H1 (cell line): ENCODE measurements around the gene GDF9.

ENCODE experiments used
- ASH2L ChIP-seq: fragments of 200-600, 300-600 bp; sonication (generic); IDR thresholded peaks from one replicate; pipeline ENCODE4 v1.7.1; 2017; ENCODE audit warnings: low read length
- CHD1 ChIP-seq: IDR thresholded peaks from 2 replicates; pipeline ENCODE4 v1.6.1; 2012; ENCODE audit warnings: low read depth, low read length, improper control_type of control experiment
- KDM1A ChIP-seq: fragments of 200-600, 300-600 bp; sonication (generic); IDR thresholded peaks from 2 replicates; pipeline ENCODE4 v1.7.1; 2016; ENCODE audit warnings: mild to moderate bottlenecking, low read length, borderline replicate concordance
- POLR2AphosphoS5 ChIP-seq: IDR thresholded peaks from 2 replicates; pipeline ENCODE4 v1.6.1; 2011; ENCODE audit warnings: low read depth, low read length
- RAD21 ChIP-seq, 2 experiments: IDR thresholded peaks in 1 of 2; conservative IDR thresholded peaks in 1 of 2; 2 replicates each; pipeline ENCODE4 v1.6.1; 2011; ENCODE audit warnings: low read depth in 2 of 2, low read length in 2 of 2, improper control_type of control experiment in 1 of 2, inconsistent platforms in 1 of 2, mild to moderate bottlenecking in 1 of 2, moderate library complexity in 1 of 2
- RFX5 ChIP-seq: IDR thresholded peaks from 2 replicates; pipeline ENCODE4 v1.6.1; 2011; ENCODE audit warnings: low read depth, low read length, improper control_type of control experiment, borderline replicate concordance
- SP4 ChIP-seq: IDR thresholded peaks from 2 replicates; pipeline ENCODE4 v1.6.1; 2012; ENCODE audit warnings: low read length, inconsistent platforms
- SUZ12 ChIP-seq: fragments of 200-600 bp; sonication (generic); IDR thresholded peaks from 2 replicates; pipeline ENCODE4 v1.6.1; 2012; ENCODE audit warnings: mild to moderate bottlenecking, inconsistent platforms, low read length, moderate library complexity, mixed read lengths
- TAF7 ChIP-seq: optimal IDR thresholded peaks from 2 replicates; pipeline ENCODE3; 2011; ENCODE audit warnings: low read depth, mild to moderate bottlenecking, inconsistent platforms, low read length, moderate library complexity, borderline replicate concordance
- TBP ChIP-seq: IDR thresholded peaks from 2 replicates; pipeline ENCODE4 v1.6.1; 2011; ENCODE audit warnings: low read depth, low read length, improper control_type of control experiment
- ZNF274 ChIP-seq: IDR thresholded peaks from 2 replicates; pipeline ENCODE4 v1.7.0; 2012; ENCODE audit warnings: low read length, borderline replicate concordance; ENCODE audit errors: extremely low read depth
- TF ChIP-seq, protein P1 (sequence below): IDR thresholded peaks from 2 replicates; pipeline ENCODE4 v1.6.1; 2011; ENCODE audit warnings: low read depth, mild to moderate bottlenecking, low read length; ENCODE audit not compliant: insufficient read depth
- TF ChIP-seq, protein P2 (sequence below), 3 experiments: IDR thresholded peaks; 1 replicate in 2 of 3; 2 replicates in 1 of 3; pipeline versions ENCODE4 v1.5.1 to v1.6.1; 2011; ENCODE audit warnings: low read length in 3 of 3, mild to moderate bottlenecking in 3 of 3, inconsistent platforms in 2 of 3, low read depth in 1 of 3, moderate library complexity in 1 of 3; ENCODE audit not compliant: insufficient read depth in 1 of 3; ENCODE audit errors: control extremely low read depth in 1 of 3
- TF ChIP-seq, protein P3 (sequence below): IDR thresholded peaks from 2 replicates; pipeline ENCODE4 v1.6.1; 2012; ENCODE audit warnings: low read length, inconsistent platforms

- TF ChIP-seq, protein P1, sequence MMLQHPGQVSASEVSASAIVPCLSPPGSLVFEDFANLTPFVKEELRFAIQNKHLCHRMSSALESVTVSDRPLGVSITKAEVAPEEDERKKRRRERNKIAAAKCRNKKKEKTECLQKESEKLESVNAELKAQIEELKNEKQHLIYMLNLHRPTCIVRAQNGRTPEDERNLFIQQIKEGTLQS, result no peak
- no peak for TF ChIP-seq RFX5
- TF ChIP-seq ZNF274, result no peak
- TF ChIP-seq, protein P2, sequence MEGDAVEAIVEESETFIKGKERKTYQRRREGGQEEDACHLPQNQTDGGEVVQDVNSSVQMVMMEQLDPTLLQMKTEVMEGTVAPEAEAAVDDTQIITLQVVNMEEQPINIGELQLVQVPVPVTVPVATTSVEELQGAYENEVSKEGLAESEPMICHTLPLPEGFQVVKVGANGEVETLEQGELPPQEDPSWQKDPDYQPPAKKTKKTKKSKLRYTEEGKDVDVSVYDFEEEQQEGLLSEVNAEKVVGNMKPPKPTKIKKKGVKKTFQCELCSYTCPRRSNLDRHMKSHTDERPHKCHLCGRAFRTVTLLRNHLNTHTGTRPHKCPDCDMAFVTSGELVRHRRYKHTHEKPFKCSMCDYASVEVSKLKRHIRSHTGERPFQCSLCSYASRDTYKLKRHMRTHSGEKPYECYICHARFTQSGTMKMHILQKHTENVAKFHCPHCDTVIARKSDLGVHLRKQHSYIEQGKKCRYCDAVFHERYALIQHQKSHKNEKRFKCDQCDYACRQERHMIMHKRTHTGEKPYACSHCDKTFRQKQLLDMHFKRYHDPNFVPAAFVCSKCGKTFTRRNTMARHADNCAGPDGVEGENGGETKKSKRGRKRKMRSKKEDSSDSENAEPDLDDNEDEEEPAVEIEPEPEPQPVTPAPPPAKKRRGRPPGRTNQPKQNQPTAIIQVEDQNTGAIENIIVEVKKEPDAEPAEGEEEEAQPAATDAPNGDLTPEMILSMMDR (IDR thresholded peaks at IDR 0.05; ENCODE audit: control extremely low read depth in 1 of 3, insufficient read depth in 1 of 3, low read depth in 1 of 3, low read length in 3 of 3), result no peak
- TF ChIP-seq RAD21 (IDR thresholded peaks at IDR 0.05 in 1 of 2, conservative IDR thresholded peaks at IDR 0.05 in 1 of 2; ENCODE audit: low read depth in 2 of 2, low read length in 2 of 2), result no peak
- no peak for TF ChIP-seq CHD1
- TF ChIP-seq ASH2L, result no peak
- no peak for TF ChIP-seq TAF7
- TF ChIP-seq, protein P3, sequence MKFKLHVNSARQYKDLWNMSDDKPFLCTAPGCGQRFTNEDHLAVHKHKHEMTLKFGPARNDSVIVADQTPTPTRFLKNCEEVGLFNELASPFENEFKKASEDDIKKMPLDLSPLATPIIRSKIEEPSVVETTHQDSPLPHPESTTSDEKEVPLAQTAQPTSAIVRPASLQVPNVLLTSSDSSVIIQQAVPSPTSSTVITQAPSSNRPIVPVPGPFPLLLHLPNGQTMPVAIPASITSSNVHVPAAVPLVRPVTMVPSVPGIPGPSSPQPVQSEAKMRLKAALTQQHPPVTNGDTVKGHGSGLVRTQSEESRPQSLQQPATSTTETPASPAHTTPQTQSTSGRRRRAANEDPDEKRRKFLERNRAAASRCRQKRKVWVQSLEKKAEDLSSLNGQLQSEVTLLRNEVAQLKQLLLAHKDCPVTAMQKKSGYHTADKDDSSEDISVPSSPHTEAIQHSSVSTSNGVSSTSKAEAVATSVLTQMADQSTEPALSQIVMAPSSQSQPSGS, result no peak
- no peak for TF ChIP-seq TBP
- TF ChIP-seq KDM1A, result no peak
- TF ChIP-seq SP4, result no peak
- TF ChIP-seq SUZ12, result no peak
- no peak for TF ChIP-seq POLR2AphosphoS5
Observed at GRCh38 chr5:132850066-132850465, 16.2 kb downstream of the GDF9 start.
